ENCODE results near the gene NGEF. TPM values are rescaled to one million over a fixed set of nuclear protein-coding genes. Genes with fewer than 3 reads are reported as not detected.

NGEF gene
- total and polyA plus RNA-seq, 4 donors = 10.6 to 22.6 (median 10.8) TPM

- H3K36me3 ChIP-seq (ENCODE audit: control insufficient read depth in 4 of 4, insufficient read depth in 3 of 4, low read depth in 1 of 4, low read length in 3 of 4) = peaks cover 0 to 13% (median 6%) of the 10 kb centered on the region in 4 donors
- H3K9ac ChIP-seq (ENCODE audit: low read depth in 1 of 2, low read length in 2 of 2) = no peak overlapping the region
- no peaks in the 10 kb centered on the region for H3K4me1 ChIP-seq (ENCODE audit: control insufficient read depth in 4 of 4, insufficient read depth in 4 of 4, low read length in 3 of 4)
- H3K27ac ChIP-seq (ENCODE audit: low read depth in 1 of 2, low read length in 2 of 2) = no peak overlapping the region
- WGBS = 89% methylated on average over 10 of the region's 10 CpGs
- no peak overlapping the region for H3K4me3 ChIP-seq (ENCODE audit: low read depth in 1 of 3, low read length in 3 of 3)
- H3K27me3 ChIP-seq (ENCODE audit: control insufficient read depth in 4 of 4, insufficient read depth in 4 of 4, low read length in 3 of 4) = no peaks in the 10 kb centered on the region
- H3K9me3 ChIP-seq (ENCODE audit: control insufficient read depth in 4 of 4, low read length in 3 of 4) = no peaks in the 10 kb centered on the region
- DNase-seq (ENCODE audit: low spot score) = no peak
- no peak for TF ChIP-seq FOXA1 (IDR thresholded peaks at IDR 0.05)
- no peak for TF ChIP-seq ATF3 (IDR thresholded peaks at IDR 0.05)
- no peak for TF ChIP-seq GABPA (IDR thresholded peaks at IDR 0.05 in 1 of 2, conservative IDR thresholded peaks at IDR 0.05 in 1 of 2)
- no peak for TF ChIP-seq EGR1 (IDR thresholded peaks at IDR 0.05; ENCODE audit: low read depth in 2 of 2)
- no peak for TF ChIP-seq FOXA2 (IDR thresholded peaks at IDR 0.05)
- no peak for TF ChIP-seq YY1 (IDR thresholded peaks at IDR 0.05)
- TF ChIP-seq ZBTB33 (IDR thresholded peaks at IDR 0.05) = no peak
- no peak for TF ChIP-seq HNF4G (IDR thresholded peaks at IDR 0.05)
Observed at GRCh38 chr2:232977438-232977971, 35.6 kb downstream of the NGEF start.

GRCh38 chr2:232976666-232977437, 36.2 kb downstream of the NGEF start:
- WGBS = 83% methylated on average over 20 of the region's 20 CpGs
- Histone ChIP-seq H3K27ac (ENCODE audit: low read depth in 1 of 2, low read length in 2 of 2) (no peak overlapping the region), H3K4me3 (ENCODE audit: low read depth in 1 of 3, low read length in 3 of 3) (no peak overlapping the region), H3K9ac (ENCODE audit: low read depth in 1 of 2, low read length in 2 of 2) (no peak overlapping the region), H3K27me3 (ENCODE audit: control insufficient read depth in 4 of 4, insufficient read depth in 4 of 4, low read length in 3 of 4) (no peaks in the 10 kb centered on the region), H3K9me3 (ENCODE audit: control insufficient read depth in 4 of 4, low read length in 3 of 4) (no peaks in the 10 kb centered on the region), H3K36me3 (ENCODE audit: control insufficient read depth in 4 of 4, insufficient read depth in 3 of 4, low read depth in 1 of 4, low read length in 3 of 4) (peaks cover 0 to 13% (median 6%) of the 10 kb centered on the region in 4 donors), H3K4me1 (ENCODE audit: control insufficient read depth in 4 of 4, insufficient read depth in 4 of 4, low read length in 3 of 4) (no peaks in the 10 kb centered on the region)
- DNase-seq (ENCODE audit: low spot score) = no peak
- TF ChIP-seq SP1 (IDR thresholded peaks at IDR 0.05) (no peak), TAF1 (conservative IDR thresholded peaks at IDR 0.05) (no peak), CTCF (IDR thresholded peaks at IDR 0.05; ENCODE audit: low read depth, low read length, missing input control) (no peak), JUND (IDR thresholded peaks at IDR 0.05) (no peak), GABPA (IDR thresholded peaks at IDR 0.05 in 1 of 2, conservative IDR thresholded peaks at IDR 0.05 in 1 of 2) (no peak)

GRCh38 chr2:232976176-232976575, 36.9 kb downstream of the NGEF start:
- no peak overlapping the region for H3K9ac ChIP-seq (ENCODE audit: low read depth in 1 of 2, low read length in 2 of 2)
- no peaks in the 10 kb centered on the region for H3K27me3 ChIP-seq (ENCODE audit: control insufficient read depth in 4 of 4, insufficient read depth in 4 of 4, low read length in 3 of 4)
- H3K4me1 ChIP-seq (ENCODE audit: control insufficient read depth in 4 of 4, insufficient read depth in 4 of 4, low read length in 3 of 4) = no peaks in the 10 kb centered on the region
- DNase-seq (ENCODE audit: low spot score) = no peak
- H3K27ac ChIP-seq (ENCODE audit: low read depth in 1 of 2, low read length in 2 of 2) = no peak overlapping the region
- no peaks in the 10 kb centered on the region for H3K9me3 ChIP-seq (ENCODE audit: control insufficient read depth in 4 of 4, low read length in 3 of 4)
- WGBS = 95% methylated on average over 4 of the region's 4 CpGs
- peaks cover 0 to 13% (median 7%) of the 10 kb centered on the region in 4 donors for H3K36me3 ChIP-seq (ENCODE audit: control insufficient read depth in 4 of 4, insufficient read depth in 3 of 4, low read depth in 1 of 4, low read length in 3 of 4)
- no peak overlapping the region for H3K4me3 ChIP-seq (ENCODE audit: low read depth in 1 of 3, low read length in 3 of 3)
- TF ChIP-seq FOXA1 (IDR thresholded peaks at IDR 0.05) (no peak), HNF4A (conservative IDR thresholded peaks at IDR 0.05) (no peak), SP1 (IDR thresholded peaks at IDR 0.05) (no peak), CTCF (IDR thresholded peaks at IDR 0.05; ENCODE audit: low read depth, low read length, missing input control) (no peak), RAD21 (IDR thresholded peaks at IDR 0.05) (no peak), GABPA (IDR thresholded peaks at IDR 0.05 in 1 of 2, conservative IDR thresholded peaks at IDR 0.05 in 1 of 2) (no peak), YY1 (IDR thresholded peaks at IDR 0.05) (no peak), FOXA2 (IDR thresholded peaks at IDR 0.05) (no peak), JUND (IDR thresholded peaks at IDR 0.05) (no peak), ZBTB33 (IDR thresholded peaks at IDR 0.05) (no peak), MAX (IDR thresholded peaks at IDR 0.05) (no peak)
